Measurements from ENCODE around the gene RNASE11. TPM values are rescaled to one million over a fixed set of nuclear protein-coding genes. Genes with fewer than 3 reads are reported as not detected.

RNASE11 gene
- total and polyA plus RNA-seq, 10 of the 15 experiments (the other 5 are each of a cell fraction or from before 2014, with no cell fraction given): not detected

DNA sequence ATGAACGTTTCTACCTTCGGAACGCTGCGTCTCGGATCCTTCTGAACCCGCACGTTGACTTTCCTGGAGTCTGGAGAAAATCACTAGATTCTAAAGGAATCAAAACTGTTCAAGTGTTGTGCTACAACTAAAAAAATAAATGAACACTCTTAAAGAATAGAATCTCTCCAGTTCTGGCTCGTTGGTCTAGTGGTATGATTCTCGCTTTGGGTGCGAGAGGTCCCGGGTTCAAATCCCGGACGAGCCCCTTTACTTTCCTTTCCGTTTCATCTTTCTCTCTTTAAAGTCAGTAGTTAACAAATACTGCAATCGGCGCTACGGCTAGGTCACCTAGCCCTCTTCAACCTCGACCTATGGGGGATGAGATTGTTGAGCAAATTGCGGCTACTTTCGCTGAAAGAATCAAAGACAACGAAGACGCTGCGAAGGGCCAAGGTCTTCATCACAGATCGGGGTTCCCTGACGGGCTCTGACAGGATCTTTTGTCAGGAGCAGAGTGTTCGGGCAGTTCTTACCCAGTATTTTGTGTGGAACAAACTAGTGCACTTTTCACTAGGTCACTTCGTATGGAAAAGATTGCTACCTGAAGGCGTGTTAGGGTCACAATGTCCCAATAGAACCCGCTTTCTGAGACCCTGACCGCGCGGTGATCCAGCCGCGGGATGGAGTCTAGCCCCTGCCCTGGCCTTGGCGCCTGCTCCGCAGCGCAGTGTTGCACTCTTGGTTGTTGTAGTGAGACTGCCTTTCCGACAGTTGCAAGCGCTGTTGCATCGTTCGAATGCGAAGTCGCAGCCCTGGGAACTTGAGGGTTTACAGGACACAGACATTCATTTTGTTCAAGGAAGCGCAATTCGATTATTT lies 45.3 kb upstream of the RNASE11 start (continued):
- TF ChIP-seq RELA (IDR thresholded peaks at IDR 0.05; ENCODE audit: borderline replicate concordance, partially characterized antibody) (peak; percentile 56), FOXK2 (IDR thresholded peaks at IDR 0.05) (0 out of 2 replicates have a peak, but pooled peaks have one; percentile 15), HCFC1 (IDR thresholded peaks at IDR 0.05; ENCODE audit: low read length) (no peak), MTA3 (IDR thresholded peaks at IDR 0.05; ENCODE audit: borderline replicate concordance, low read length) (no peak), POU2F2 (IDR thresholded peaks at IDR 0.05; ENCODE audit: borderline replicate concordance, low read depth, low read length) (no peak), NFYB (IDR thresholded peaks at IDR 0.05; ENCODE audit: insufficient read depth, low read depth, low read length) (0 out of 2 replicates have a peak, but pooled peaks have one; percentile 20), NRF1 (conservative IDR thresholded peaks at IDR 0.05; ENCODE audit: low read depth, low read length) (no peak), CREB1 (IDR thresholded peaks at IDR 0.05; ENCODE audit: low read depth) (no peak)
- TF ChIP-seq, protein P1, sequence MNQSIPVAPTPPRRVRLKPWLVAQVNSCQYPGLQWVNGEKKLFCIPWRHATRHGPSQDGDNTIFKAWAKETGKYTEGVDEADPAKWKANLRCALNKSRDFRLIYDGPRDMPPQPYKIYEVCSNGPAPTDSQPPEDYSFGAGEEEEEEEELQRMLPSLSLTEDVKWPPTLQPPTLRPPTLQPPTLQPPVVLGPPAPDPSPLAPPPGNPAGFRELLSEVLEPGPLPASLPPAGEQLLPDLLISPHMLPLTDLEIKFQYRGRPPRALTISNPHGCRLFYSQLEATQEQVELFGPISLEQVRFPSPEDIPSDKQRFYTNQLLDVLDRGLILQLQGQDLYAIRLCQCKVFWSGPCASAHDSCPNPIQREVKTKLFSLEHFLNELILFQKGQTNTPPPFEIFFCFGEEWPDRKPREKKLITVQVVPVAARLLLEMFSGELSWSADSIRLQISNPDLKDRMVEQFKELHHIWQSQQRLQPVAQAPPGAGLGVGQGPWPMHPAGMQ (IDR thresholded peaks at IDR 0.05; ENCODE audit: borderline replicate concordance): no peak
- TF ChIP-seq, protein P2, sequence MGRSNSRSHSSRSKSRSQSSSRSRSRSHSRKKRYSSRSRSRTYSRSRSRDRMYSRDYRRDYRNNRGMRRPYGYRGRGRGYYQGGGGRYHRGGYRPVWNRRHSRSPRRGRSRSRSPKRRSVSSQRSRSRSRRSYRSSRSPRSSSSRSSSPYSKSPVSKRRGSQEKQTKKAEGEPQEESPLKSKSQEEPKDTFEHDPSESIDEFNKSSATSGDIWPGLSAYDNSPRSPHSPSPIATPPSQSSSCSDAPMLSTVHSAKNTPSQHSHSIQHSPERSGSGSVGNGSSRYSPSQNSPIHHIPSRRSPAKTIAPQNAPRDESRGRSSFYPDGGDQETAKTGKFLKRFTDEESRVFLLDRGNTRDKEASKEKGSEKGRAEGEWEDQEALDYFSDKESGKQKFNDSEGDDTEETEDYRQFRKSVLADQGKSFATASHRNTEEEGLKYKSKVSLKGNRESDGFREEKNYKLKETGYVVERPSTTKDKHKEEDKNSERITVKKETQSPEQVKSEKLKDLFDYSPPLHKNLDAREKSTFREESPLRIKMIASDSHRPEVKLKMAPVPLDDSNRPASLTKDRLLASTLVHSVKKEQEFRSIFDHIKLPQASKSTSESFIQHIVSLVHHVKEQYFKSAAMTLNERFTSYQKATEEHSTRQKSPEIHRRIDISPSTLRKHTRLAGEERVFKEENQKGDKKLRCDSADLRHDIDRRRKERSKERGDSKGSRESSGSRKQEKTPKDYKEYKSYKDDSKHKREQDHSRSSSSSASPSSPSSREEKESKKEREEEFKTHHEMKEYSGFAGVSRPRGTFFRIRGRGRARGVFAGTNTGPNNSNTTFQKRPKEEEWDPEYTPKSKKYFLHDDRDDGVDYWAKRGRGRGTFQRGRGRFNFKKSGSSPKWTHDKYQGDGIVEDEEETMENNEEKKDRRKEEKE (IDR thresholded peaks at IDR 0.05): no peak
- TF ChIP-seq, protein P3, sequence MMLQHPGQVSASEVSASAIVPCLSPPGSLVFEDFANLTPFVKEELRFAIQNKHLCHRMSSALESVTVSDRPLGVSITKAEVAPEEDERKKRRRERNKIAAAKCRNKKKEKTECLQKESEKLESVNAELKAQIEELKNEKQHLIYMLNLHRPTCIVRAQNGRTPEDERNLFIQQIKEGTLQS (IDR thresholded peaks at IDR 0.05; ENCODE audit: borderline replicate concordance, extremely low read depth, low read depth, low read length): no peak
- TF ChIP-seq, protein P4, sequence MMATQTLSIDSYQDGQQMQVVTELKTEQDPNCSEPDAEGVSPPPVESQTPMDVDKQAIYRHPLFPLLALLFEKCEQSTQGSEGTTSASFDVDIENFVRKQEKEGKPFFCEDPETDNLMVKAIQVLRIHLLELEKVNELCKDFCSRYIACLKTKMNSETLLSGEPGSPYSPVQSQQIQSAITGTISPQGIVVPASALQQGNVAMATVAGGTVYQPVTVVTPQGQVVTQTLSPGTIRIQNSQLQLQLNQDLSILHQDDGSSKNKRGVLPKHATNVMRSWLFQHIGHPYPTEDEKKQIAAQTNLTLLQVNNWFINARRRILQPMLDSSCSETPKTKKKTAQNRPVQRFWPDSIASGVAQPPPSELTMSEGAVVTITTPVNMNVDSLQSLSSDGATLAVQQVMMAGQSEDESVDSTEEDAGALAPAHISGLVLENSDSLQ (IDR thresholded peaks at IDR 0.05): no peak
- TF ChIP-seq, protein P5, sequence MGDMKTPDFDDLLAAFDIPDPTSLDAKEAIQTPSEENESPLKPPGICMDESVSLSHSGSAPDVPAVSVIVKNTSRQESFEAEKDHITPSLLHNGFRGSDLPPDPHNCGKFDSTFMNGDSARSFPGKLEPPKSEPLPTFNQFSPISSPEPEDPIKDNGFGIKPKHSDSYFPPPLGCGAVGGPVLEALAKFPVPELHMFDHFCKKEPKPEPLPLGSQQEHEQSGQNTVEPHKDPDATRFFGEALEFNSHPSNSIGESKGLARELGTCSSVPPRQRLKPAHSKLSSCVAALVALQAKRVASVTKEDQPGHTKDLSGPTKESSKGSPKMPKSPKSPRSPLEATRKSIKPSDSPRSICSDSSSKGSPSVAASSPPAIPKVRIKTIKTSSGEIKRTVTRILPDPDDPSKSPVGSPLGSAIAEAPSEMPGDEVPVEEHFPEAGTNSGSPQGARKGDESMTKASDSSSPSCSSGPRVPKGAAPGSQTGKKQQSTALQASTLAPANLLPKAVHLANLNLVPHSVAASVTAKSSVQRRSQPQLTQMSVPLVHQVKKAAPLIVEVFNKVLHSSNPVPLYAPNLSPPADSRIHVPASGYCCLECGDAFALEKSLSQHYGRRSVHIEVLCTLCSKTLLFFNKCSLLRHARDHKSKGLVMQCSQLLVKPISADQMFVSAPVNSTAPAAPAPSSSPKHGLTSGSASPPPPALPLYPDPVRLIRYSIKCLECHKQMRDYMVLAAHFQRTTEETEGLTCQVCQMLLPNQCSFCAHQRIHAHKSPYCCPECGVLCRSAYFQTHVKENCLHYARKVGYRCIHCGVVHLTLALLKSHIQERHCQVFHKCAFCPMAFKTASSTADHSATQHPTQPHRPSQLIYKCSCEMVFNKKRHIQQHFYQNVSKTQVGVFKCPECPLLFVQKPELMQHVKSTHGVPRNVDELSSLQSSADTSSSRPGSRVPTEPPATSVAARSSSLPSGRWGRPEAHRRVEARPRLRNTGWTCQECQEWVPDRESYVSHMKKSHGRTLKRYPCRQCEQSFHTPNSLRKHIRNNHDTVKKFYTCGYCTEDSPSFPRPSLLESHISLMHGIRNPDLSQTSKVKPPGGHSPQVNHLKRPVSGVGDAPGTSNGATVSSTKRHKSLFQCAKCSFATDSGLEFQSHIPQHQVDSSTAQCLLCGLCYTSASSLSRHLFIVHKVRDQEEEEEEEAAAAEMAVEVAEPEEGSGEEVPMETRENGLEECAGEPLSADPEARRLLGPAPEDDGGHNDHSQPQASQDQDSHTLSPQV (IDR thresholded peaks at IDR 0.05): no peak
- TF ChIP-seq, protein P6, sequence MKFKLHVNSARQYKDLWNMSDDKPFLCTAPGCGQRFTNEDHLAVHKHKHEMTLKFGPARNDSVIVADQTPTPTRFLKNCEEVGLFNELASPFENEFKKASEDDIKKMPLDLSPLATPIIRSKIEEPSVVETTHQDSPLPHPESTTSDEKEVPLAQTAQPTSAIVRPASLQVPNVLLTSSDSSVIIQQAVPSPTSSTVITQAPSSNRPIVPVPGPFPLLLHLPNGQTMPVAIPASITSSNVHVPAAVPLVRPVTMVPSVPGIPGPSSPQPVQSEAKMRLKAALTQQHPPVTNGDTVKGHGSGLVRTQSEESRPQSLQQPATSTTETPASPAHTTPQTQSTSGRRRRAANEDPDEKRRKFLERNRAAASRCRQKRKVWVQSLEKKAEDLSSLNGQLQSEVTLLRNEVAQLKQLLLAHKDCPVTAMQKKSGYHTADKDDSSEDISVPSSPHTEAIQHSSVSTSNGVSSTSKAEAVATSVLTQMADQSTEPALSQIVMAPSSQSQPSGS (IDR thresholded peaks at IDR 0.05; ENCODE audit: low read length): peak; percentile 38
